Measurements from ENCODE around the gene KIAA0319L.

KIAA0319L gene

DNA sequence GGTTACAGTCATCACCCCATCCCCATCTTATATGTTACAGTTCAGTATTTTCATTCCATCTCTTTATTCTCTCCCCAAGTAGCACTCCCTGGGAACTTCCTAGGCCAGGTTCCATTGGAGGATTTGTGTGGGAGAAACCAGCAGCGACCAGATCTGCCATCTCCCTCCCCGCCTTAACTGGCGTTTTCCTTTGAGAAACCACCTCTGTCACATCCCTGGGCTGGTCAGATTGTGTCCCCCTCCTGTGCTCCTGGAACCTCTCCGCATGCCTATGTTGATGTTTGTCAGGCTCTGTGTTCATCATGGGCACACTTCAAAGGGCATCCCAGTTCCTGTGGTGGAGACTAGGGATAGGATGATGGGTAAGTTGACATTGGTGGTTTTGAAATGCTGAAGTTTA, 126.4 kb downstream of the KIAA0319L start:
- H3K4me2 ChIP-seq (ENCODE audit: low read length, poor library complexity, severe bottlenecking) = no peak overlapping the region
- DNase-seq = no peak
- no peak overlapping the region for H2BK12ac ChIP-seq (ENCODE audit: low read length in 2 of 2)
- no peak overlapping the region for H3K18ac ChIP-seq (ENCODE audit: low read depth in 1 of 2, low read length in 2 of 2)
- H3K14ac ChIP-seq (ENCODE audit: low read length in 2 of 2) = no peak overlapping the region
- H2BK15ac ChIP-seq (ENCODE audit: low read depth, poor library complexity, severe bottlenecking) = no peak overlapping the region
- peaks cover 50 to 62% of the 10 kb centered on the region in 2 experiments for H3K36me3 ChIP-seq (ENCODE audit: control insufficient read depth in 1 of 2, insufficient read depth in 2 of 2, low read depth in 1 of 2, low read length in 2 of 2)
- H3K4me1 ChIP-seq (ENCODE audit: control insufficient read depth, insufficient read depth, low read depth, low read length) = no peaks in the 10 kb centered on the region
- H3K27me3 ChIP-seq (ENCODE audit: control insufficient read depth in 1 of 2, insufficient read depth in 1 of 2, low read length in 2 of 2) = no peaks in the 10 kb centered on the region
- 85% methylated on average over 4 of the region's 4 CpGs for WGBS
- H2AFZ ChIP-seq (ENCODE audit: low read depth, low read length) = no peak overlapping the region
- H3K9me3 ChIP-seq (ENCODE audit: control insufficient read depth, low read length) = no peaks in the 10 kb centered on the region
- no peak overlapping the region for H3K4me3 ChIP-seq (ENCODE audit: insufficient read depth in 1 of 2, low read depth in 1 of 2, low read length in 2 of 2)
- H2BK5ac ChIP-seq (ENCODE audit: low read depth, low read length, poor library complexity, severe bottlenecking) = no peak overlapping the region
- no peak overlapping the region for H4K91ac ChIP-seq (ENCODE audit: low read length)
- no peak overlapping the region for H3K9ac ChIP-seq (ENCODE audit: low read length)
- H3K79me1 ChIP-seq (replicated peaks; ENCODE audit: low read length, poor library complexity, severe bottlenecking) = peaks cover 7% of the 10 kb centered on the region
- no peak overlapping the region for H3K4ac ChIP-seq (ENCODE audit: low read depth in 1 of 2, low read length in 2 of 2)
- H4K8ac ChIP-seq (ENCODE audit: low read length) = peak overlapping the region; percentile 12
- no peak overlapping the region for H3K23ac ChIP-seq (ENCODE audit: low read length in 2 of 2)
- no peak overlapping the region for H3K27ac ChIP-seq (ENCODE audit: low read length, poor library complexity, severe bottlenecking)
- H2BK120ac ChIP-seq (ENCODE audit: low read depth, low read length) = no peak overlapping the region
- H2AK5ac ChIP-seq (ENCODE audit: low read length, severe bottlenecking) = no peak overlapping the region

DNA sequence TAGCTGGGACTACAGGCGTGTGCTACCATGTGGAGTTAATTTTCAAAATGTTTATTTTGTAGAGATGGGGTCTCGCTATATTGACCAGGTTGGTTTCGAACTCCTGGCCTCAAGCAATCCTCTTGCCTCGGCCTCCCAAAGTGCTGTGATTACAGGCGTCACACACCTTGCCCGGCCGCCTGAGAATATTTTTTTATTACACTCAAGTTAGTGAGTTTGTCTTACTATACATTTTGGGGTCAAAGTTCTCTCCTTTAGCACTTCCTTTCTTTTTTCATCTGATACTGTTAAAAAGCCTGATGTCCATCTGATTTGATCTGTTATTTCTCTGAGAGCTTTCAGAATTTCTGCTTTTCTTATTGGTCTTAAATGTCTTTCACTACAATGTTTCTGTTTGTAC, 128.8 kb downstream of the KIAA0319L start:
- Histone ChIP-seq H3K23ac (ENCODE audit: low read length in 2 of 2) (no peak overlapping the region), H3K79me1 (replicated peaks; ENCODE audit: low read length, poor library complexity, severe bottlenecking) (peaks cover 7% of the 10 kb centered on the region), H2BK15ac (ENCODE audit: low read depth, poor library complexity, severe bottlenecking) (no peak overlapping the region), H2BK5ac (ENCODE audit: low read depth, low read length, poor library complexity, severe bottlenecking) (no peak overlapping the region), H2AFZ (ENCODE audit: low read depth, low read length) (no peak overlapping the region), H3K9ac (ENCODE audit: low read length) (no peak overlapping the region), H4K91ac (ENCODE audit: low read length) (no peak overlapping the region), H3K4me1 (ENCODE audit: control insufficient read depth, insufficient read depth, low read depth, low read length) (no peaks in the 10 kb centered on the region), H3K36me3 (ENCODE audit: control insufficient read depth in 1 of 2, insufficient read depth in 2 of 2, low read depth in 1 of 2, low read length in 2 of 2) (peaks cover 40 to 52% of the 10 kb centered on the region in 2 experiments), H3K14ac (ENCODE audit: low read length in 2 of 2) (no peak overlapping the region), H3K27ac (ENCODE audit: low read length, poor library complexity, severe bottlenecking) (no peak overlapping the region), H2AK5ac (ENCODE audit: low read length, severe bottlenecking) (no peak overlapping the region), H3K4me3 (ENCODE audit: insufficient read depth in 1 of 2, low read depth in 1 of 2, low read length in 2 of 2) (no peak overlapping the region), H3K4ac (ENCODE audit: low read depth in 1 of 2, low read length in 2 of 2) (no peak overlapping the region), H2BK120ac (ENCODE audit: low read depth, low read length) (no peak overlapping the region), H3K4me2 (ENCODE audit: low read length, poor library complexity, severe bottlenecking) (no peak overlapping the region), H3K27me3 (ENCODE audit: control insufficient read depth in 1 of 2, insufficient read depth in 1 of 2, low read length in 2 of 2) (no peaks in the 10 kb centered on the region), H3K18ac (ENCODE audit: low read depth in 1 of 2, low read length in 2 of 2) (no peak overlapping the region), H4K8ac (ENCODE audit: low read length) (no peak overlapping the region), H2BK12ac (ENCODE audit: low read length in 2 of 2) (no peak overlapping the region), H3K9me3 (ENCODE audit: control insufficient read depth, low read length) (no peaks in the 10 kb centered on the region)
- no peak for DNase-seq
- 98% methylated on average over 7 of the region's 7 CpGs for WGBS

DNA sequence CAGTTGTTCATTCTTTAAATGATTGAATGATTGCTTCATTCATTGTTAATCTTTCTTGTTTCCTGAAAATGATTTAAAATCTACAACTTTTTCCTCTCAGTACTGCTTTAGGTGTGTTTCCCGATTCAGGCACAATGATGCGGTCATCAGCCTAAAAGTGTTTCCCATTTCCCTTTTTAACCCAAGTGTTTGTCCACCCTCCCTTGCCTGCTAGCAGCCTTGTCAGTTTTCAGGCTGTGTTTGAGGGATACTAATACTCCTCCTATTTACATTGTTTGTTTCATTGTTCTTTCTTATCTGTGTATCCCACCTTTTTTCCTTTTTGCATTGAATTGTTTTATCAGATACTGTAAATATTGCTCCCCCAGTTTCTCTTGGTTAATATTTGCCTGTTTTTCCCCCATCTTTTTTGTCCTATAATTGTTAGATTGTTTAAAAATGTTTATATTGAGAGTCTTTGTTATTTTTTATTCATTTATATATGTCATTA, 131.1 kb downstream of the KIAA0319L start:
- H3K14ac ChIP-seq (ENCODE audit: low read length in 2 of 2) = no peak overlapping the region
- H3K9ac ChIP-seq (ENCODE audit: low read length) = no peak overlapping the region
- no peak overlapping the region for H3K4me3 ChIP-seq (ENCODE audit: insufficient read depth in 1 of 2, low read depth in 1 of 2, low read length in 2 of 2)
- H3K9me3 ChIP-seq (ENCODE audit: control insufficient read depth, low read length) = no peaks in the 10 kb centered on the region
- no peak overlapping the region for H3K18ac ChIP-seq (ENCODE audit: low read depth in 1 of 2, low read length in 2 of 2)
- no peak overlapping the region for H3K4ac ChIP-seq (ENCODE audit: low read depth in 1 of 2, low read length in 2 of 2)
- 95% methylated on average over 2 of the region's 2 CpGs for WGBS
- no peak overlapping the region for H3K23ac ChIP-seq (ENCODE audit: low read length in 2 of 2)
- H3K27me3 ChIP-seq (ENCODE audit: control insufficient read depth in 1 of 2, insufficient read depth in 1 of 2, low read length in 2 of 2) = no peaks in the 10 kb centered on the region
- no peak overlapping the region for H2BK120ac ChIP-seq (ENCODE audit: low read depth, low read length)
- peaks cover 28 to 42% of the 10 kb centered on the region in 2 experiments for H3K36me3 ChIP-seq (ENCODE audit: control insufficient read depth in 1 of 2, insufficient read depth in 2 of 2, low read depth in 1 of 2, low read length in 2 of 2)
- H2BK12ac ChIP-seq (ENCODE audit: low read length in 2 of 2) = no peak overlapping the region
- H3K4me1 ChIP-seq (ENCODE audit: control insufficient read depth, insufficient read depth, low read depth, low read length) = no peaks in the 10 kb centered on the region
- DNase-seq = no peak
- H4K8ac ChIP-seq (ENCODE audit: low read length) = no peak overlapping the region
- H4K91ac ChIP-seq (ENCODE audit: low read length) = no peak overlapping the region
- H3K4me2 ChIP-seq (ENCODE audit: low read length, poor library complexity, severe bottlenecking) = no peak overlapping the region
- no peak overlapping the region for H2BK5ac ChIP-seq (ENCODE audit: low read depth, low read length, poor library complexity, severe bottlenecking)
- no peaks in the 10 kb centered on the region for H3K79me1 ChIP-seq (replicated peaks; ENCODE audit: low read length, poor library complexity, severe bottlenecking)
- no peak overlapping the region for H2AK5ac ChIP-seq (ENCODE audit: low read length, severe bottlenecking)
- no peak overlapping the region for H2AFZ ChIP-seq (ENCODE audit: low read depth, low read length)
- no peak overlapping the region for H3K27ac ChIP-seq (ENCODE audit: low read length, poor library complexity, severe bottlenecking)
- H2BK15ac ChIP-seq (ENCODE audit: low read depth, poor library complexity, severe bottlenecking) = no peak overlapping the region

DNA sequence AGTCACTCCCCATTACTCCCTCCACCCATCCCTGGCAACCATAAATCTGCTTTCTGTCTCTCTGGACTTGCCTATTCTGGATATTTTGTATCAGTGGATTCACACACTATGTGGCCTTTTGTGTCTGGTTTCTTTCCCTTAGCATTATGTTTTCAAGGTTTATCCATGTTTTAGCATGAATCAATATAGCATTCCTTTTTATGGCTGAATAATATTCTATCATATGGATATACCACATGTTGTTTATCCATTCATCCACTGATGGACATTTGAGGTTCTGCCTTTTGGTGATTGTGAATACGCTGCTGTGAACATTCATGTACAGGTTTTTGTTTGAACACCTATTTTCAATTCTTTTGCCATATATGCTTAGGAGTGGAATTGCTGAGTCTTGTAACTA, 148.3 kb downstream of the KIAA0319L start:
- Histone ChIP-seq H2AFZ (ENCODE audit: low read depth, low read length) (no peak overlapping the region), H3K4me3 (ENCODE audit: insufficient read depth in 1 of 2, low read depth in 1 of 2, low read length in 2 of 2) (no peak overlapping the region), H3K27me3 (ENCODE audit: control insufficient read depth in 1 of 2, insufficient read depth in 1 of 2, low read length in 2 of 2) (no peaks in the 10 kb centered on the region), H3K23ac (ENCODE audit: low read length in 2 of 2) (no peak overlapping the region), H3K18ac (ENCODE audit: low read depth in 1 of 2, low read length in 2 of 2) (no peak overlapping the region), H3K27ac (ENCODE audit: low read length, poor library complexity, severe bottlenecking) (no peak overlapping the region), H3K9me3 (ENCODE audit: control insufficient read depth, low read length) (no peaks in the 10 kb centered on the region), H3K4me1 (ENCODE audit: control insufficient read depth, insufficient read depth, low read depth, low read length) (no peaks in the 10 kb centered on the region), H2BK5ac (ENCODE audit: low read depth, low read length, poor library complexity, severe bottlenecking) (no peak overlapping the region), H3K4me2 (ENCODE audit: low read length, poor library complexity, severe bottlenecking) (no peak overlapping the region), H3K4ac (ENCODE audit: low read depth in 1 of 2, low read length in 2 of 2) (no peak overlapping the region), H2BK120ac (ENCODE audit: low read depth, low read length) (no peak overlapping the region), H3K9ac (ENCODE audit: low read length) (no peak overlapping the region), H4K91ac (ENCODE audit: low read length) (no peak overlapping the region), H2BK12ac (ENCODE audit: low read length in 2 of 2) (no peak overlapping the region), H2BK15ac (ENCODE audit: low read depth, poor library complexity, severe bottlenecking) (no peak overlapping the region), H3K36me3 (ENCODE audit: control insufficient read depth in 1 of 2, insufficient read depth in 2 of 2, low read depth in 1 of 2, low read length in 2 of 2) (peaks cover 10 to 72% of the 10 kb centered on the region in 2 experiments), H2AK5ac (ENCODE audit: low read length, severe bottlenecking) (no peak overlapping the region), H3K79me1 (replicated peaks; ENCODE audit: low read length, poor library complexity, severe bottlenecking) (peaks cover 10% of the 10 kb centered on the region), H4K8ac (ENCODE audit: low read length) (no peak overlapping the region), H3K14ac (ENCODE audit: low read length in 2 of 2) (no peak overlapping the region)
- no peak for DNase-seq
- 100% methylated on average over 1 of the region's 1 CpG for WGBS

Data from mesenchymal stem cell (in vitro differentiated cells and primary cell).